B cell (primary cell): ENCODE measurements around the gene GLYATL3. TPM values are rescaled to one million over a fixed set of nuclear protein-coding genes. Genes with fewer than 3 reads are reported as not detected.

Source experiments
- ATAC-seq: fragments of 200-7000 bp; cut with Tn5 transposase; one replicate; pipeline ENCODE4 v1.10.0; 2021; ENCODE audit warnings: low read depth, mild to moderate bottlenecking, moderate number of reproducible peaks, moderate library complexity
- CTCF ChIA-PET: fragments of 350-600 bp; sonication (Branson Sonifier 250); formaldehyde crosslinking; loops from one replicate; lab custom pipeline; 2021; ENCODE audit warnings: antibody characterized with exemption, inconsistent platforms; lab: Charles Lee
- POLR2A ChIA-PET: fragments of 350-600 bp; sonication (Branson Sonifier 250); formaldehyde crosslinking; loops from one replicate; lab custom pipeline; 2021; ENCODE audit warnings: antibody characterized with exemption; lab: Charles Lee
- DNase-seq: peaks from one replicate; pipeline ENCODE4 v3.0.0; 2013
- H2AFZ ChIP-seq: 2 replicates; pipeline ENCODE4 v1.6.1; 2012; ENCODE audit warnings: mild to moderate bottlenecking, low read depth, low read length; ENCODE audit not compliant: insufficient read depth, poor library complexity, severe bottlenecking
- H3K27ac ChIP-seq, 2 donors: 1 replicate in 1 of 2; 2 replicates in 1 of 2; pipeline ENCODE4 v1.5.1; 2012 to 2013; ENCODE audit warnings: low read length in 2 of 2, mild to moderate bottlenecking in 2 of 2, moderate library complexity in 1 of 2
- H3K27me3 ChIP-seq, 4 experiments: fragments of 200-600 bp in 1 of 4; sonication (generic) in 1 of 4; replicated peaks in 1 of 4; 1 replicate in 2 of 4; 2 replicates in 2 of 4; pipeline versions ENCODE4 v1.6.1 to v1.7.0; 2013 to 2016; ENCODE audit warnings: low read length in 3 of 4, mild to moderate bottlenecking in 2 of 4, mixed read lengths in 1 of 4, moderate library complexity in 1 of 4; ENCODE audit not compliant: insufficient read depth in 4 of 4, control insufficient read depth in 3 of 4; ENCODE audit errors: control extremely low read depth in 1 of 4
- H3K36me3 ChIP-seq, 2 experiments: replicated peaks in 1 of 2; 1 replicate in 1 of 2; 2 replicates in 1 of 2; pipeline versions ENCODE4 v1.6.1 to v1.7.1; 2013; ENCODE audit warnings: low read length in 1 of 2; ENCODE audit not compliant: insufficient read depth in 2 of 2, control insufficient read depth in 1 of 2; ENCODE audit errors: control extremely low read depth in 1 of 2, extremely low read depth in 1 of 2
- H3K4me1 ChIP-seq, 2 donors: fragments of 200-600 bp in 1 of 2; sonication (generic) in 1 of 2; 1 replicate in 1 of 2; 2 replicates in 1 of 2; pipeline versions ENCODE4 v1.5.1 to v1.6.1; 2013 to 2017; ENCODE audit warnings: low read length in 2 of 2; ENCODE audit not compliant: control insufficient read depth in 2 of 2, insufficient read depth in 2 of 2
- H3K4me2 ChIP-seq: replicated peaks from 2 replicates; pipeline ENCODE3; 2012; ENCODE audit warnings: mild to moderate bottlenecking, low read depth, low read length; ENCODE audit not compliant: poor library complexity, severe bottlenecking
- H3K4me3 ChIP-seq, 5 experiments: fragments of 200-600 bp in 1 of 5; sonication (generic) in 1 of 5; 1 replicate in 3 of 5; 2 replicates in 2 of 5; pipeline versions ENCODE4 v1.5.1 to v1.7.0; 2011 to 2016; ENCODE audit warnings: low read length in 4 of 5, mild to moderate bottlenecking in 4 of 5, low read depth in 2 of 5, control low read depth in 1 of 5, moderate library complexity in 1 of 5; ENCODE audit not compliant: insufficient read depth in 1 of 5; ENCODE audit errors: control extremely low read depth in 1 of 5, extremely low read depth in 1 of 5
- H3K79me2 ChIP-seq: fragments of 200-600 bp; sonication (generic); one replicate; pipeline ENCODE4 v1.6.0; 2016; ENCODE audit warnings: low read length; ENCODE audit not compliant: control insufficient read depth, insufficient read depth
- H3K9ac ChIP-seq: fragments of 200-600 bp; sonication (generic); 2 replicates; pipeline ENCODE4 v1.6.1; 2017; ENCODE audit warnings: mild to moderate bottlenecking, low read length, moderate library complexity
- H3K9me3 ChIP-seq, 3 donors: one replicate each; pipeline versions ENCODE4 v1.6.1 to v1.7.1; 2013; ENCODE audit warnings: low read length in 2 of 3; ENCODE audit not compliant: control insufficient read depth in 2 of 3, insufficient read depth in 1 of 3; ENCODE audit errors: control extremely low read depth in 1 of 3
- H4K20me1 ChIP-seq: 2 replicates; pipeline ENCODE4 v1.6.0; 2012; ENCODE audit warnings: mild to moderate bottlenecking, low read length; ENCODE audit not compliant: insufficient read depth, control insufficient read depth, poor library complexity, severe bottlenecking
- H3K27ac Mint-ChIP-seq: one replicate; pipeline ENCODE4 v1.8.0; 2021; ENCODE audit warnings: mixed read lengths
- H3K27me3 Mint-ChIP-seq: one replicate; pipeline ENCODE4 v1.8.0; 2021; ENCODE audit warnings: mixed read lengths
- H3K4me1 Mint-ChIP-seq: one replicate; pipeline ENCODE4 v1.8.0; 2021; ENCODE audit warnings: mixed read lengths
- H3K4me3 Mint-ChIP-seq: one replicate; pipeline ENCODE4 v1.8.0; 2021; ENCODE audit warnings: mixed read lengths
- H3K9me3 Mint-ChIP-seq: one replicate; pipeline ENCODE4 v1.8.0; 2022; ENCODE audit warnings: mixed read lengths; ENCODE audit not compliant: insufficient read depth
- EZH2 ChIP-seq: IDR thresholded peaks from 2 replicates; pipeline ENCODE4 v1.6.1; 2012; ENCODE audit warnings: borderline replicate concordance, low read depth, mild to moderate bottlenecking, moderate library complexity, low read length; ENCODE audit not compliant: insufficient read depth, poor library complexity, severe bottlenecking
- WGBS: methylation state at CpG from one replicate; pipeline ENCODE4 v1.1.5; 2013; ENCODE audit warnings: missing lambda C conversion rate; ENCODE audit not compliant: insufficient coverage; 5-methylcytosine and 5-hydroxymethylcytosine counted together
- intact Hi-C: fragments of 100-400 bp; cut with micrococcal nuclease; formaldehyde crosslinking; loops from one replicate; pipeline ENCODE4 v1.10.0; 2022
- polyA plus RNA-seq: library from polyadenylated mRNA; depleted of rRNA; stranded (reverse); fragments of >200 nt; gene quantifications from 2 replicates; pipeline ENCODE4 v1.2.3, GENCODE V29; 2012
- total RNA-seq, 2 donors: library from RNA; stranded (reverse); fragments of 120-200 nt in 1 of 2; gene quantifications; 1 replicate in 1 of 2; 2 replicates in 1 of 2; pipeline versions ENCODE4 v1.2.3 to v1.2.4, GENCODE V29; 2013 to 2022
- TF ChIP-seq, protein P1 (sequence below): fragments of 200-600 bp; IDR thresholded peaks from one replicate; pipeline ENCODE4 v1.8.0; 2022; ENCODE audit warnings: antibody characterized with exemption, mild to moderate bottlenecking

GLYATL3 gene
- total and polyA plus RNA-seq, 2 donors (not counting 1 experiment from before 2014, with no cell fraction given), result not detected

- Histone ChIP-seq H3K4me1 (peaks cover 3 to 5% of the 10 kb centered on the region in 2 donors), H3K79me2 (peaks cover 9% of the 10 kb centered on the region), H3K4me3 (no peak overlapping the region), H3K27ac (no peak overlapping the region), H3K36me3 (peaks cover 9 to 13% of the 10 kb centered on the region in 2 experiments), H3K27me3 (no peaks in the 10 kb centered on the region), H3K4me2 (no peak overlapping the region), H2AFZ (no peak overlapping the region), H4K20me1 (no peaks in the 10 kb centered on the region), H3K9me3 (no peaks in the 10 kb centered on the region), H3K9ac (no peak overlapping the region)
- ATAC-seq, result no peak
- peaks cover 6% of the 10 kb centered on the region for H3K4me1 Mint-ChIP-seq
- no peak overlapping the region for H3K27ac Mint-ChIP-seq
- WGBS, result no CpG with 5 or more reads among the region's 3 CpGs
- intact Hi-C loops, result no loop called here
- TF ChIP-seq, protein P1, sequence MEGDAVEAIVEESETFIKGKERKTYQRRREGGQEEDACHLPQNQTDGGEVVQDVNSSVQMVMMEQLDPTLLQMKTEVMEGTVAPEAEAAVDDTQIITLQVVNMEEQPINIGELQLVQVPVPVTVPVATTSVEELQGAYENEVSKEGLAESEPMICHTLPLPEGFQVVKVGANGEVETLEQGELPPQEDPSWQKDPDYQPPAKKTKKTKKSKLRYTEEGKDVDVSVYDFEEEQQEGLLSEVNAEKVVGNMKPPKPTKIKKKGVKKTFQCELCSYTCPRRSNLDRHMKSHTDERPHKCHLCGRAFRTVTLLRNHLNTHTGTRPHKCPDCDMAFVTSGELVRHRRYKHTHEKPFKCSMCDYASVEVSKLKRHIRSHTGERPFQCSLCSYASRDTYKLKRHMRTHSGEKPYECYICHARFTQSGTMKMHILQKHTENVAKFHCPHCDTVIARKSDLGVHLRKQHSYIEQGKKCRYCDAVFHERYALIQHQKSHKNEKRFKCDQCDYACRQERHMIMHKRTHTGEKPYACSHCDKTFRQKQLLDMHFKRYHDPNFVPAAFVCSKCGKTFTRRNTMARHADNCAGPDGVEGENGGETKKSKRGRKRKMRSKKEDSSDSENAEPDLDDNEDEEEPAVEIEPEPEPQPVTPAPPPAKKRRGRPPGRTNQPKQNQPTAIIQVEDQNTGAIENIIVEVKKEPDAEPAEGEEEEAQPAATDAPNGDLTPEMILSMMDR, result no peak
- TF ChIP-seq EZH2, result no peak
- ChIA-PET CTCF (no interaction called here), POLR2A (no interaction called here)
- DNase-seq, result no peak
- H3K27me3 Mint-ChIP-seq, result no peaks in the 10 kb centered on the region
- H3K9me3 Mint-ChIP-seq, result no peaks in the 10 kb centered on the region
- no peak overlapping the region for H3K4me3 Mint-ChIP-seq
These were observed 44.7 kb upstream of the GLYATL3 start for GRCh38 chr6:49454787-49455709.

GRCh38 chr6:49457771-49458170 lies 42.0 kb upstream of the GLYATL3 start:
- POLR2A ChIA-PET, result no interaction called here

More at GRCh38 chr6:49457771-49458170, 42.0 kb upstream of the GLYATL3 start:
- peaks cover 34% of the 10 kb centered on the region for H3K79me2 ChIP-seq
- H3K9me3 ChIP-seq, result no peaks in the 10 kb centered on the region
- H3K27ac Mint-ChIP-seq, result no peak overlapping the region
- 100% methylated on average over 2 of the region's 4 CpGs for WGBS
- H3K4me3 Mint-ChIP-seq, result no peak overlapping the region
- no peak overlapping the region for H3K4me2 ChIP-seq
- ATAC-seq (no peak), DNase-seq (no peak)
- peaks cover 4 to 10% of the 10 kb centered on the region in 2 experiments for H3K36me3 ChIP-seq
- no peak overlapping the region for H2AFZ ChIP-seq
- intact Hi-C loops, result no loop called here
- H3K4me3 ChIP-seq, result no peak overlapping the region
- no peaks in the 10 kb centered on the region for H3K27me3 Mint-ChIP-seq
- H3K27ac ChIP-seq, result no peak overlapping the region
- CTCF ChIA-PET, result no interaction called here
- H4K20me1 ChIP-seq, result no peaks in the 10 kb centered on the region
- H3K4me1 ChIP-seq, result peaks cover 15 to 16% of the 10 kb centered on the region in 2 donors
- TF ChIP-seq EZH2, result no peak
- TF ChIP-seq, protein P1, result no peak
- H3K9ac ChIP-seq, result no peak overlapping the region
- H3K9me3 Mint-ChIP-seq, result no peaks in the 10 kb centered on the region
- H3K27me3 ChIP-seq, result no peaks in the 10 kb centered on the region
- H3K4me1 Mint-ChIP-seq, result peaks cover 21% of the 10 kb centered on the region
